GM18858 (cell line): ENCODE results near the gene MARCHF3.
"Not testable (repeated sequence)": the region's sequence is repeated elsewhere in the genome, so short reads cannot be mapped to it uniquely, and the experiment has no call there.

Experiments used
- ATAC-seq: cut with Tn5 transposase; IDR thresholded peaks from one replicate; pipeline ENCODE4 v1.9.1; 2021; ENCODE audit not compliant: unreplicated experiment

Gene MARCHF3, protein sequence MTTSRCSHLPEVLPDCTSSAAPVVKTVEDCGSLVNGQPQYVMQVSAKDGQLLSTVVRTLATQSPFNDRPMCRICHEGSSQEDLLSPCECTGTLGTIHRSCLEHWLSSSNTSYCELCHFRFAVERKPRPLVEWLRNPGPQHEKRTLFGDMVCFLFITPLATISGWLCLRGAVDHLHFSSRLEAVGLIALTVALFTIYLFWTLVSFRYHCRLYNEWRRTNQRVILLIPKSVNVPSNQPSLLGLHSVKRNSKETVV

GRCh38 chr5:127030259-127031146 is at the start of gene MARCHF3:
Gene MARCHF3 (minus strand): TSS chr5:127030558. CDS start chr5:126918171, 112,387 bp downstream.
- ATAC-seq = peak; percentile 90

DNA sequence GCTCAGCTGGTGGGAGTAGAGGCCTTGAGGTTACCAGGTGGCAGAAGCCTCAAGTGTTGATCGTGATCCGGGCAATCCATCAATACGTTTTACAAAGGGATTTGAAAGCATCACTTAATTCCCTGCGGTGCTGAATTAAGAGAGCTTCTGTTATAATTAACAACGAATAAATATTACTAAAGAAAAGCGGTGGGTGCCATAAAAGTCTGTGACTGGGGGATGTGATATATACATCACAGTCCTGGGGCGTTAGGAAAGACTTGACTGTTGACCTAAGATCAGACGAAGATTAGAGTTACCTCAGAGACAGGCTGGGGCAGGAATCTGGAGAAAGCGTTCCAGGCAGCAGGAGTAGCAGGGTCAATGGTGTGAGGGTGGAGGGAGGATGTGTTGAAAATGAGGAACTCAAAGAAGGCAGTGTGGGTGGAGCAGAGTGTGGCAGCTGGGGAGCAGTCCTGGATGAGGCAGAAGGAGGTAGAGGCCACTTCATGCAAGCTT is 49.7 kb upstream of the MARCHF3 start:
- ATAC-seq = no peak

DNA sequence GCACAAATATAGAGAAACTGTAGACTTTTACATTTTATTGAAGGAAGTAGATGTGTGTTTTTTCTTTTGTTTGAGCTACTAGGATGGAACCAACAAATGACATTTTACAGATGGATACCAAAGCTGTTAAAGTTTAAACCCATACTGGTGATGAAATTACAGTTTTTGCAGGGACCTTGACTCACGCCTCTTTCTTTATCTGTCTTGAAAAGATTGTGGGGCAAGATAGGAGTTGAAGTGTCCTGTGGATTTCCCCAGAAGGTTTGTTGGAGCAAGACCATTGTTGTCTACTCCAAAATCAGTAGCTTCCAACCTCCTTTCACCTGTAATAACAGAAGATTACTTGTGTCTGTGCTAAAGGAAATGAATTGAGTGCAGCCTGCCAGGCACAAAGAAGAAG is 47.0 kb upstream of the MARCHF3 start:
- ATAC-seq = no peak

- ATAC-seq = no peak
These were observed 46.2 kb upstream of the MARCHF3 start for GRCh38 chr5:127076315-127077129.

GRCh38 chr5:127074466-127074865 is 44.1 kb upstream of the MARCHF3 start:
- no peak for ATAC-seq

DNA sequence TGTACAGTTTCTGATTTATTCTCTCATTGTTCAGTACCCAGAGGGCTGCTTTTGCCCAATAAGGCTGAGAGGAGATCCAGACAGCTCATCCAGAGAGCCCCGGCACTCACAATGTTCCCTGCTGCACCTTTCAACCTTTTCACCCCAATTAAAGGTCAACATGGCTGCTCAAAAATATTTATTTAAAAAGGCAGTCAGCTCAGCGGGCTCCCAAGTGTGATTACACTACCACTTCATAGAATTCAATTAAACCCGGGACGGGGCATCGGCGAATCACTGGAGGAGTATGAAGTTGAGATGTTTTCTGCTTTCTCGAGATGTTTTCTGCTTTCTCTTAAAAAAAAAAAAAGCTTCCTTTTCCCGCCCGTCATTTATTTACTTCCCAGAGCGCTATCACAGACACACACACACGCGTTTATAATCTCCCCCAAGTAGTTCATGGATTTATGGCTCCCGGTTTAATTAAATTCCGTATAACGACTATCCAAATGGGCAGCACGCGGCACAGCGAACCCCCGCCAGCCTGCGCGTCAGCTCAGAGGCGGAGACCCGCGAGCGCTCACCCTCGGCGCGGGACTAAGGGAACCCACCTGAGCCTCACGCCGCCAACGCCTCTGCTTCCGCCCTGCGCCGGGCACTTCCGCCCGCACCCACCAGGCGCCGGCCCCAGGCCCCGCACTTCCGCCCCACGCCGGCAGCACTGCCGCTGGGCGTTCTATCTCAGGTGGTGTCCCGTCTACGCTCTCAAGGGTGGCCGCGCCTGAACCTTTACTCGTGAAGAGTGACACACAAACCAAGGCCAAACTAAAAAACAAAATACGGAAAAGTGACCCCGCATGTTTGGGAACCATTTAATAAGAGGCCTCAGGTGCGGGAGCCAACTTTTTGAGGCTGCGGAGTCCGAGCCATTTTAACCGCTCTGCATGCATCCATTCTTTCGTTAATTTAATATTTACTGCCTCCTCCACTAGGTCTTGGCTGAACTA is 42.8 kb upstream of the MARCHF3 start, which contains the start of gene C5orf63:
C5orf63 (minus strand) TSS at position 642 of the 986 bp plus-strand sequence. CDS start 14,507 bp downstream, outside the sequence.
- ATAC-seq = peak; percentile 97

DNA sequence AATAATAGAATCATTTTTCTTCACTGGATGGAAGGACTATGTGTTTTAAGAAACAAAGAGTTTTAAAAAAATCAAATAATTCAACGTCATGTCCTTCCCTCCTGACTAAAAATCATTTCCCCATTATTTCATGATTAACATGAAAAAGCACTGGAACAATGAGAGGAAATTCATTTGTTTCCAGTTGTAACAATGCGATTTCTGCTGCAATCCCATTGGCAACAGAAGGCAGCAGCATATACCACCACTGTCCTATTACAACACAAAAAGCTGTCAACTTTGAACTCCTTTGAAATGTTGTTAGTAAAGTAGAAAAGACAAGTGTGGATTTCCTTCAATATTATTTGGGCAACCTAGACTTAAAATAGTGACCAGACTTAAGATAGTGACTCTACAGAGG is 39.9 kb upstream of the MARCHF3 start:
- ATAC-seq = no peak

DNA sequence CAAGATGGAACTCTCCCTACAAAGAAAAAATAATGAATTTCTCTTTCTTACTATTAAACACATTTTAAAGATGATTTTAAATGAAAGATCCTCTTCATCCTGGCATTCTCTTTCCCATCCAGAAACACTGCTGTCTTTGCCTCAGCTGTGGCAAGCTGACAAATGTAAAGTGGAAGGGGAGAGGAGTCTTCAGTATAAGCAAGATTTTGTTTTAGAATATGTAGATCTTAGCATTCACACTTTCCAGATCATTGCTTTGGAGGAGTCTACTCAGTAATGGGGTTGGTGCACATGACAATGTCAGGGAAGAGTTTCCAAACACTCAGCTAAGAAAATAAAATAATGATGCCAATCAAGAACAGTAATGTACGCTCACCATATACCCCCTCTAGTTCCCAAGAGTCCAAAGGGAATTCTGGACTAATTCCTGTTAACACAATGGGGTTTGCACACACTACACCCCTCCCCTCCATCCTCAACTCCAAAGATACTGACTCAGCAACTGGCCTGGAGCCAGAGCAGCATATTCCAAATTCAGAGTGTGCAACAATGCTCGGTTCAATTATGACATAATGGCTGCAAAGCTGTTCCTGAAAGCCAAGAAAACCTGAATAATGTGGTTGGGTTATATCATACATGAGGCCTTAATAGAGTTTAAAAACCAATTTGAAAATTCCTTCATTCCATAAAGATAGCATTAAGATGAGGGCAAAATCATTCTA is 38.3 kb upstream of the MARCHF3 start:
- no peak for ATAC-seq

DNA sequence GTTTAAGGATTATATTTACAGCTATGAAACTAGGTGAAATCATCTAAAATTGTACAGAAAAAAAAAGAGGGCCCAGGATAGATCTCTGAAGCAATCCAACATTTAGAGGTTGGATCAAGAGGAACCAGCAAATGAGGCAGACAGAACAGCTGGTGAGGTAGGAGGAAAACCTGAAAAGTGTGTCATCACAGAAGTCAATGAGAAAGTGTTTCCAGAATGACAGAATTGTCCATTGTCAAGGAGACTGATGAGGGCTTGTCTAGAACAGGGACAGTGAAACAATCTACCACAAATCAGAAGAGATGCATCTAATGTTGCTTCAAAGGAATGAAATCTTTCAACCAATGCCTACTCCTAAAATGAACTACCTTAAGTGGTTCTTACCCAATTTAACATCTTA is 36.4 kb upstream of the MARCHF3 start:
- no peak for ATAC-seq

DNA sequence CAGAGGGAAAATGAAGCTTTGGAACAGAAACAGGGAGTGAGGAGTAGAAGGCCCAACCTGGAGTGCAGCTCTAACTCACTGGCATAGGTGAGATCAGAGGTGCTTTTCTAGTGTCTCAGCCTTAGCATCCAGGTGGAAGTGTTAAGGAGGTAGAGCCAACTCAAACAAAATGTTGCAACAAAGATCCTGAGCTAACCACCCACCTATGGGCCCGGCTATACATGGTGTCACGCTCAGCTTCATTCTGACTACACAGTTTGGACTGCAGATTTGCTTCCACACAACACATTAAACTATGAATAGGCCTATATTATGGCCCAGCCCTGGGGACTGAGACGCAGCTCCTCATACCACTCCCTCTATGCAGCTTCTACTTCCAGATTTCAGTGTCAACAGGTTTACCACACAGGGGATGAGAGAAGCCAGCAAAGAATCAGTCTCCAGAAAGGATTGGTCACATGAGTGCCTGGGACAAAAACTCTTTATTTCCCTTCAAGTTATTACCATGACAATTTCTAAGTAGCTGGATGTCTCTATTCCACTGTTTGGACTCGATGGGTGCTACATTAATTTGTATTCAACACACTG is 34.0 kb upstream of the MARCHF3 start:
- no peak for ATAC-seq

- ATAC-seq = no peak
These were observed 33.0 kb upstream of the MARCHF3 start for GRCh38 chr5:127063257-127063913.

GRCh38 chr5:127061956-127062355 is 31.6 kb upstream of the MARCHF3 start:
- ATAC-seq = no peak

DNA sequence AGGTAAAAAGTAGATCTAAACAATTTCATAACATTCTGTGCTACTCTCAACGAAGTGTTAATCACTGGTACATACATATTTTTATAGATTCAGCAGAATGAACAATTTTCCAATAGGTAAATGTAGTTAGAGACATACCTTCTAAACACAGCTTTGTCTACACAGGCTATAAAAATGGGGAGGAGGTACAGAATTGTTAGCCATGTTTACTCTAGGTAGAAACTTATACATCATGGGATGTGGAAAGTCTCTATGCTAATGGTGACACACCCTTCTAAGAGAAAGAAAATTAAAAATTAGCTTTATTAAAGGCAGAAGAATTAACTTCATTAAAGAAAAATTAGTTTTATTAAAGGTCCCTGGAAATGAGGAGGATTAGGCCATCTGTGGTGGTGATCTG is 31.2 kb upstream of the MARCHF3 start:
- no peak for ATAC-seq

- ATAC-seq = no peak
These were observed 30.2 kb upstream of the MARCHF3 start for GRCh38 chr5:127060470-127060985.

DNA sequence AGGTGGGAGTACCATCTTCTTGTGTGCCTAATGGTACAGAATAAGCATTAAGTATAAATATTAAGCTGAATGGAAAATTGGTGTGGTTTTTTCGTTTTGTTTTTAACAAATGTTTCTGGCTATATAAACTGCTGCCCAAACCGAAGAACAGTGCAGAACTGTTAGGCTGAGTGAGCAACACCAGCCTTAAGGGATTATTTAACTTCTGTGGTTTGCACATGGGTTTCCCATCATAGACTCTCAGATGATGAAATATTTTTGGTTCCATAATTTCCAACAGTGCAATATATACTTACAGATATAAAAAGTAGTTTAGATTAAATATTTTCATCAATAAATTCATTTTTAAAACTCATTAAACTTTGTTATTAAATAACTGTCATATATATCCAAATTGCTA is 26.5 kb upstream of the MARCHF3 start:
- ATAC-seq = no peak

- no peak for ATAC-seq
These were observed 25.7 kb upstream of the MARCHF3 start for GRCh38 chr5:127055880-127056653.

GRCh38 chr5:127053551-127053950 is 23.2 kb upstream of the MARCHF3 start:
- not testable (repeated sequence) for ATAC-seq
